Activated T-cell treated with anti-CD3 and anti-CD28 coated beads, Interleukin-2, amount 50 U/mL, for 1 hour (primary cell): ENCODE data around the gene FAM20A.
"Not testable (repeated sequence)": the region's sequence is repeated elsewhere in the genome, so short reads cannot be mapped to it uniquely, and the experiment has no call there.

ENCODE experiments used
- DNase-seq: peaks from one replicate; pipeline ENCODE4 v3.0.0-alpha.2; 2020

FAM20A gene

GRCh38 chr17:68587847-68588246, 13.3 kb downstream of the FAM20A start:
- DNase-seq = no peak

DNA sequence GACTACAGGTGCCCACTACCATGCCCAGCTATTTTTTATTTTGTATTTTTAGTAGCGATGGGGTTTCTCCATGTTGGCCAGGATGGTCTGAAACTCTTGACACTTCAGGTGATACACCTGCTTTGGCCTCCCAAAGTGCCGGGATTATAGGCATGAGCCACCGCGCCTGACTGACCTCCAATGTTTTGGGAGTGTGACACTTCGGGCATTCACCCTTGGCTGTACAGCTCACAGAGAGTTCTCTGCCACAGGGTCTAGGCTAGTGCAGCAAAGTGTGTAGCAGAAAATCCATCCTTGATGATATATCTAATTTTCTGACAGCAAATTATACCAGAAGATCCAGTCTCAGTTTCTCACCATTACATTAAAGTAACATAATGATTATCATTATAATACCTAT, 14.1 kb downstream of the FAM20A start:
- DNase-seq = no peak

DNA sequence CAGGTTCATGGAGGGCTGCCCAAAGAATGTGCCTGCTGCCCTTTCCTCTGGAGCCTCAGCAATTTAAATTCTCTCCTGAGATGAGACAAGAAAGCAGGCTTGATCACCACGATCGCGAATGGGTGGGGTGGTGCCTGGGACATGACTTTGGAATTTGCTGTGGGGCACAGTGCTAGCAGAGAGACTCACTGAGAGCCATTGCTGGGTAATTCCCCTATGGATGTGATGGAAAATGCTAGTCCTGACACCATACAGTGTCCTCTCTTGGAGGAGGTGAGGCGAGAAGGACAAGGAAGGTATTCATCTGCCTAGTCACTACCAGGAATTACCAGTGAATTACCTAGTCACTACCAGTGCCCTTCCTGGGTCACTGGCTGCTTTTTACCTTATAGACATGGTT, 15.5 kb downstream of the FAM20A start:
- no peak for DNase-seq

- DNase-seq = no peak
These were observed 16.4 kb downstream of the FAM20A start for GRCh38 chr17:68584581-68585303.

DNA sequence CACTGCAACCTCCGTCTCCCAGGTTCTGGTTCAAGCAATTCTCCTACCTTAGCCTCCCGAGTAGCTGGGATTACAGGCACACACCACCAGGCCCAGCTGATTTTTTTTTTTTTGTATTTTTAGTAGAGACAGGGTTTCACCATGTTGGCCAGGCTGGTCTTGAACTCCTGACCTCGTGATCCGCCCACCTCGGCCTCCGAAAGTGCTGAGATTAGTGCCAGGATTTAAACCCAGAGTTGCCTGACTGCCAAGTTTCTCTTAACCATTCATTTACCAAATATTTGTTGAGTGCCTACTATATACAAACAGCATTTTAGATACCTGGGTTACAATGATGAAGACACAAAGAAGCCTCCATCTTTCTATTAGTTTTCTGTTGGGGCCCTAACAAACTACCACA, 18.3 kb downstream of the FAM20A start:
- not testable (repeated sequence) for DNase-seq

DNA sequence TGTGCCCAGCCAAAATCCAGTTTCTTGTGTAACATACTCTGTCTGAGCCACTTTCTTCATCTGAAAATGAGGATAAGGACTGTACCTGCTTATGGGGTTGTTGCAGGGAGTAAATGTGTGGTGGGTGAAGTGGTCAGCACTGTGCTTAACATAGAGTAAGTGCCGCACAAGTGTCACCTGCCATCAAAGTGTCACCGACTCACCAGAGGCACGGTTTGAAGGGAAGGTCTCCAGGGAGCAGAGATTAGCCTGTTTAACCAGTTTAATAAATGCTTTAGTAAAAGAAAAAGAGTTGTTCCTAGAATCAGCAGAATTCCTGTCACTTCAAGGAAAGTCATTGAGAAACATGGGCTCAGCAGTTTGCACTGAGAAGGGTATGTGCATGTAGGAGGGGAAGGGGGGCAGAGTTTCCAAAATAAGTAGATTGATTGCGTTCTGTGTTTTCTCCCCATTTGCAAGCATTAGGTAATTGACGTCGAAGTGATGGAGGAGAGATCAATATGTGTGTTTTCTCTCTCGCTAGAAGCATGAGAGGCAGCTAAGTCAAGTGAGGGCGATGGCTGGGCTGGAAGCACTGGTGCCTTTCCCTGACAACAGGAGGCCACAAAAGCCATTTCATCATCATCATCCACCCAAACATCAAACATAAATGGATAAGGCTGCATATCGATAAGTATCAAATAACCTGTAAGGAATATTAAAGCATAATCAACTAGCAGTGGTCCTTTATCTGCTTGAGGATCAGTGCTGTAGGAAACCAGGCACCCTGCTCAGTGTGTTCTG, 19.1 kb downstream of the FAM20A start:
- DNase-seq = no peak

DNA sequence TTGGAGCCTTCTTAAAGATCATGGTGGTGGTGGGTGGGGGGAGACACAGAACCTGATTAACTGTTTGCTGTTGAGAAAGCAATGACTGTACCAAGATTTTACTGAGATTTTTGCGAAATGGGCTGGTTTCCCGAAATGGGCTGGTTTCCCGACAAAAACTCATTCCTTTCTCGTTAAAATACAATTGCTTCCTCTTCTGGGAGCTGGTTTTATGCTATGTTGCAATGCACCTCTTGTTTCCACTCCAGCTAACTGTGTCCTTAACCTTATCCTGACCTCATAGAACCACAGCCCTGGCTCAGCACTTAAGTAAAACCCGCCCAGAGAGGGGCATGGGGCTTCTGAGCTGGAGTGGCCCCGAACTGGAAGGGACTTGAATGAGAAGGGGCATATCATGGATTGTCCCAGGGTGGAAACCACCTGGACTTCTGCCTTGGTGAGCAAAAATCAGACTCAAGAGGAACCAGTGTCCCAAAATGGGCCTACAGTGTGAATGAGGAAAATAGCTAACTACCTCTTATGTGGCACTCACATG, 20.9 kb downstream of the FAM20A start:
- no peak for DNase-seq

- DNase-seq = no peak
These were observed 21.8 kb downstream of the FAM20A start for GRCh38 chr17:68579194-68579927.

- DNase-seq = no peak
These were observed 22.9 kb downstream of the FAM20A start for GRCh38 chr17:68578236-68578635.

- DNase-seq = no peak
These were observed 23.7 kb downstream of the FAM20A start for GRCh38 chr17:68577497-68577821.

GRCh38 chr17:68576811-68577496, 24.2 kb downstream of the FAM20A start:
- no peak for DNase-seq

GRCh38 chr17:68576137-68576536, 25.0 kb downstream of the FAM20A start:
- DNase-seq = no peak

- no peak for DNase-seq
These were observed 27.8 kb downstream of the FAM20A start for GRCh38 chr17:68573338-68573737.

DNA sequence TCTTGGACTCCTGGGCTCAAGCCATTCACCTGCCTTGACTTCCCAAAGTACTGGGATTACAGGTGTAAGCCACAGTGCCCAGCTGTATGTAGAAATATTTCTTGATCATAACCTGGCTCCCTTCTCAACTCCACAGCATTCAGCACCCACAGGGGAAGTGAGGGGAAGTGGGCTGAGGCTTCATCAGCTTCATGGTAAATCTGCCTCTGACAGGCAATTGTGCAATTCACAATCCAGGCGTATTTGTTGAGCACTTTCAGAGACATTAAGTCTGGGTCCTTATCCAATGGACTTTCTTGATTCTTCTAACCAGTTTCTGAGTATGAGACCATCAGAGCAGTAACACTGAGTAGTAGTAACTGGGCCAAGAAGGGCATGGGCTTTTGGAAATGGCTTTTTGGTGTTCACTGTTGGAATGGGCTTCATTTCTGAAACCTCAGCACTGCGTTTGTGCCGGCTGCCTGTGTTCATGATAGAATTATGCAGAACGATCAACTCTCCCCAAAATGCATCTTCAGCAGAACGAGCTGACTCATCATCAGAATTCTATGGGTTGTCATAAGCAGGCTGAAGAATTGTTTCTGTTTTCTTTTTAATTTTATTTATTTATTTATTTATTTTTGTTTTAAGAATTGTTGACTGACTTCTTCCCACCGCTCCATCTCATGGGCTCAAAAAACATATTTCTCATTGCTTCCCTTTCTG, 28.9 kb downstream of the FAM20A start:
- no peak for DNase-seq

- no peak for DNase-seq
These were observed 30.6 kb downstream of the FAM20A start for GRCh38 chr17:68570526-68570925.

DNA sequence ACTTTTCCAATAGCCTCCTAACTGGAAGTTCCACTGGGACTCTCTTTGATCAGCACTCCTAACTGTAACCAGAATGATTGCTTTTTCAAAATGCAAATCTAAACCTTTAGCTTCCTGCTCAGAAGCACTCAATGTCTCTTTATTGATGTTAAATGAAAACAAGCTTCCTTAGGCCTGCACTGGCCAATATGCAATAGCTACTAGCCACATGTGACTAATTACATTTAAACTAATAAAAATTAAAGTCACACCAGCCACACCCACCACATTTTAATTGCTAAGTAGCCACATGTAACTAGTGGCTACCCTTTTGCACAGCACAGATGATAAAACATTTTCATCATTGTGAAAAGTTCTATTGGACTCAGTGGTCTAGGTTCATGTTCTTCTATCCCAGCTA, 31.8 kb downstream of the FAM20A start:
- DNase-seq = no peak

- DNase-seq = no peak
These were observed 32.6 kb downstream of the FAM20A start for GRCh38 chr17:68568581-68568980.

DNA sequence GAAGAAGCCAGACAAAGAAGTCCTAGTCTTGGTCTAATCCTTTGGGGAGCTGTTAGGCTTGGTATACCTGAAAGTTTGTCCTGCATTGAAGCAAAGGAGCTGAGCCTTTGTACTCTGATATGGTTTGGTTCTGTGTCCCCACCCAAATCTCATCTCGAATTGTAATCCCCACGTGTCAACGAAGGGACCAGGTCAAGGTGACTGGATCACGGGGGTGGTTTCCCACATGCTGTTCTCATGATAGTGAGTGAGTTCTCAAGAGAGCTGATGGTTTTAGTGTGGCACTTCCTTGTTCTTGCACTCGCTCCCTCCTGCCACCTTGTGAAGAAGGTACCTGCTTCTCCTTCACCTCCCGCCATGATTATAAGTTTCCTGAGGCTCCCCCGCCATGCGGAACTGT, 33.6 kb downstream of the FAM20A start:
- DNase-seq = no peak

DNA sequence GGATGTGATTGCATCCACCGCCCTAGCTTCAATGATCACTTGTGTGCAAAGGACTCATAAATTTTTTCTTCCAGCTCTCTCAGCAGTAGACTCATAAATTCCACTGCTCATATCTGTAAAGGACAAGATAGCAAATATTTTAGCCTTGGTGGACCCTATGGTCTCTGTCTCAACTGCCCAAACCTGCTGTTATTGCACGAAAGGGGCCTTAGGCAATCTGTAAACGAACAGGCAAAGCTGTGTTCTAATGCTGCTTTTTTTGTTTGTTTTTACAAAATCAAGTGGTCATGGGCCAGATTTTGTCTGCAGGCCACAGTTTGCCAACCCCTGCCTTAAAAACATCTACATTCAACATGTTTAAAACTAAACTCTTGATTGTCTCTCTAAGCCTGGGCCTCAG, 34.1 kb downstream of the FAM20A start:
- DNase-seq = no peak

DNA sequence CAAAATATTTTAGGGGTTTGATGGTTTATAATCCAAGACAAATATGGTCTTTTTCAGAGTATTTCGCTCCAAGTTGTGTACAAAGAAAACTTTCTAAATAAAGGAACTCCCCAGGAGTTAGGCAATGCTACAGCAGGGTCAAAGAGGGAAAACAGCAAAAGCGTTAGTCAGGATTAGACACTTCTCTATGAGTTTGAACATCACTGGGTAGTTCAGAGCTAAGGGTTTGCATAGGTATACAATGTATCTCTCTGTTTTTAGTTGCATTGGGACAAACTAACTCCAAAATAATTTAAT, 34.8 kb downstream of the FAM20A start:
- DNase-seq = no peak

DNA sequence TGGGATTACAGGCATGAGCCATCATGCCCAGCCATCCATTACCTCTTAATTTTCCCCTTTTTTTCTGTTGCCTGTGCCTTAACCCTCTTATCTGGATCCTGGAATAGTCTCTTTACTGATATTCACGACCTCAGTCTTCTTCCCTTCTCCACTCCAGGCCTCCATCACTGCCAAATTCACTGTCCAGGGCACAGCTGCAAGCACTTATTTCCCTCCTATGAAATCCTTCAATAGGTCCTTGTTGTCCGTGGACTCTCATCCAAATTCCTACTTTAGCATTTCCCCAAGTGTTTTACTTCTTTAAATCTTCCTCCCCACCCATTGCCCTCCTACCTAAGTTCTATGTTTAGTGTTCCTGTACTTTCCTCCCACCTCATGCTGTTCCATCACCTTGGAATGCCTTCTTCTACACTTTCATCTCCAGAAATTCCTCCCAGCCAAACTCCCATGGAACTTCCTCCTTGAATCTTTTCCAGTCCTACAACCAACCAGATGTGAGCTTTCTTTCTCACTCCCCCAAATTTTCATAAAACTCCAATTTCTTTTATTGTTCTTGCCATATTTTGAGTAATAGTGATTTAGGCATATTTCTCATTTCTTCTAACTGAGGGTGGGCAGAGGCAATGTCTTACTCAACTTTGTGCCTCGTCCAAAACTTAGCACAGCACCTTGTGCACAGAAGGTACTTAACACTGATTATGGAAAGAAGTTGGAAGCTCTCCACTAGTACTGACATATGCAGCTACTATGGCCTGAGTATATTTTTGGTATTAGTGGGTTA, 35.3 kb downstream of the FAM20A start:
- no peak for DNase-seq
